OCI-LY7 (cell line): Measurements from ENCODE around the gene ZNF212.

Experiments
- CTCF ChIP-seq: fragments of 200-600 bp; sonication (generic); conservative IDR thresholded peaks from 2 replicates; pipeline ENCODE4 v1.5.1; 2014; ENCODE audit warnings: mild to moderate bottlenecking, antibody characterized with exemption, low read length, moderate library complexity, mixed read lengths
- EZH2phosphoT487 ChIP-seq: fragments of 200-600 bp; sonication (generic); IDR thresholded peaks from 2 replicates; pipeline ENCODE4 v1.6.1; 2018; ENCODE audit warnings: low read depth, borderline replicate concordance, mild to moderate bottlenecking, mixed run types, antibody characterized with exemption, low read length, moderate library complexity, mixed read lengths

- no peak for TF ChIP-seq CTCF
- TF ChIP-seq EZH2phosphoT487 = no peak
Observed at GRCh38 chr7:149256568-149256967, 17.1 kb downstream of the ZNF212 start.
